Coronary artery (tissue), 2 donors: ENCODE data around the gene CDH4.

Experiments
- DNase-seq: peaks from one replicate; pipeline ENCODE4 v3.0.0-alpha.2; 2017; ENCODE audit warnings: low spot score
- H3K27ac ChIP-seq, 2 donors: fragments of 200-600 bp; sonication (generic); one replicate each; pipeline ENCODE4 v1.5.1; 2016 to 2019
- H3K4me3 ChIP-seq: fragments of 200-600 bp; sonication (generic); 2 replicates; pipeline ENCODE4 v1.5.1; 2016; ENCODE audit warnings: mild to moderate bottlenecking, moderate library complexity
- TF ChIP-seq, protein P1 (sequence below): fragments of 200-600 bp; sonication (generic); IDR thresholded peaks from one replicate; pipeline ENCODE4 v1.5.1; 2019; ENCODE audit warnings: antibody characterized with exemption

Gene CDH4

DNA sequence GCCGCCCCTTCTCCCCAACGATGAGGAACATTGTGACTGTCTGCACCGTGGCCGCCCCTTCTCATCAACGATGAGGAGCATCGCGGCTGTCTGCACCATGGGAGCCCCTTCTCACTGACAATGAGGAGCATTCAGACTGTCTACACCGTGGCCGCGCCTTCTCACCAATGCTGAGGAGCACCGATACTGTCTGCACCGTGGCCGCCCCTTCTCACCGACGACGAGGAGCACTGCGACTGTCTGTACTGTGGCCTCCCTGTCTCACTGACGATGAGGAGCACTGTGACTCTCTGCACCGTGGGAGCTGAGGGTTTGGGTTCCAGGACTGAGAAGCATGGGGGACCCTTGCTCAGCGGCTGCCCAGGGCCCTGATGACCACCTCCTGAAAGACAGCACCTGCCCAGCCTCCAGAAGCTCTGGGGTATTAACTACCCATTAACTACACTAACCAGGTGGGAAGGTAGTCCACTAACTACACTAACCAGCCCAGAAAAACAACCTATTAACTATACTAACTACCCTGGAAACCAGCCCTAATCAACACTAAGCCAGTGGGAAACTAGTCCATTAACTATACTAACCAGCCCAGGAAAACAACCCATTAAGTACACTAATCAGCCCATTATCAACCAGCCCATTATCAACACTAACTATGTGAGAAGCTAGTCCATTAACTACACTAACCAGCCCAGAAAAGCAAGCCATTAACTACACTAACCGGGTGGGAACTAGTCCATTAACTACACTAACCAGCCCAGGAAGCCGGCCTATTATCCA lies 696.7 kb downstream of the CDH4 start:
- H3K4me3 ChIP-seq = no peak overlapping the region
- no peak overlapping the region for H3K27ac ChIP-seq
- TF ChIP-seq, protein P1, sequence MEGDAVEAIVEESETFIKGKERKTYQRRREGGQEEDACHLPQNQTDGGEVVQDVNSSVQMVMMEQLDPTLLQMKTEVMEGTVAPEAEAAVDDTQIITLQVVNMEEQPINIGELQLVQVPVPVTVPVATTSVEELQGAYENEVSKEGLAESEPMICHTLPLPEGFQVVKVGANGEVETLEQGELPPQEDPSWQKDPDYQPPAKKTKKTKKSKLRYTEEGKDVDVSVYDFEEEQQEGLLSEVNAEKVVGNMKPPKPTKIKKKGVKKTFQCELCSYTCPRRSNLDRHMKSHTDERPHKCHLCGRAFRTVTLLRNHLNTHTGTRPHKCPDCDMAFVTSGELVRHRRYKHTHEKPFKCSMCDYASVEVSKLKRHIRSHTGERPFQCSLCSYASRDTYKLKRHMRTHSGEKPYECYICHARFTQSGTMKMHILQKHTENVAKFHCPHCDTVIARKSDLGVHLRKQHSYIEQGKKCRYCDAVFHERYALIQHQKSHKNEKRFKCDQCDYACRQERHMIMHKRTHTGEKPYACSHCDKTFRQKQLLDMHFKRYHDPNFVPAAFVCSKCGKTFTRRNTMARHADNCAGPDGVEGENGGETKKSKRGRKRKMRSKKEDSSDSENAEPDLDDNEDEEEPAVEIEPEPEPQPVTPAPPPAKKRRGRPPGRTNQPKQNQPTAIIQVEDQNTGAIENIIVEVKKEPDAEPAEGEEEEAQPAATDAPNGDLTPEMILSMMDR = no peak
- DNase-seq = no peak

DNA sequence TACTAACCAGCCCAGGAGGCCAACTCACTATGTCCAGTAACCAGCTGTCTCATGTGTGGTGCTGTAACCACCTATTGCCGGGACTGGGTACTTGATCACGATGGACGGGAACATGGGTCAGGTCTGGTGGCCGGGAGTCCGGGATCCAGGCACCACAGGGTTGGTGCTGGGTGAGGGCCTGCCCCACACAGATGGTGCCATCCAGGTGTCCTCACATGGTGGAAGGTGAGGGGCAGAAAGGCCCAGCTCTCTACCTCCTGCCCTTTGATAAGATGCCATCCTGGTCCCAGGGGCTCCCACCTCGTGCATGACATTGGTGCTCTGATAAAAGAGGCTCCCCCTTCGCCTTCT lies 697.3 kb downstream of the CDH4 start:
- TF ChIP-seq, protein P1 = no peak
- no peak overlapping the region for H3K27ac ChIP-seq
- no peak for DNase-seq
- H3K4me3 ChIP-seq = no peak overlapping the region

DNA sequence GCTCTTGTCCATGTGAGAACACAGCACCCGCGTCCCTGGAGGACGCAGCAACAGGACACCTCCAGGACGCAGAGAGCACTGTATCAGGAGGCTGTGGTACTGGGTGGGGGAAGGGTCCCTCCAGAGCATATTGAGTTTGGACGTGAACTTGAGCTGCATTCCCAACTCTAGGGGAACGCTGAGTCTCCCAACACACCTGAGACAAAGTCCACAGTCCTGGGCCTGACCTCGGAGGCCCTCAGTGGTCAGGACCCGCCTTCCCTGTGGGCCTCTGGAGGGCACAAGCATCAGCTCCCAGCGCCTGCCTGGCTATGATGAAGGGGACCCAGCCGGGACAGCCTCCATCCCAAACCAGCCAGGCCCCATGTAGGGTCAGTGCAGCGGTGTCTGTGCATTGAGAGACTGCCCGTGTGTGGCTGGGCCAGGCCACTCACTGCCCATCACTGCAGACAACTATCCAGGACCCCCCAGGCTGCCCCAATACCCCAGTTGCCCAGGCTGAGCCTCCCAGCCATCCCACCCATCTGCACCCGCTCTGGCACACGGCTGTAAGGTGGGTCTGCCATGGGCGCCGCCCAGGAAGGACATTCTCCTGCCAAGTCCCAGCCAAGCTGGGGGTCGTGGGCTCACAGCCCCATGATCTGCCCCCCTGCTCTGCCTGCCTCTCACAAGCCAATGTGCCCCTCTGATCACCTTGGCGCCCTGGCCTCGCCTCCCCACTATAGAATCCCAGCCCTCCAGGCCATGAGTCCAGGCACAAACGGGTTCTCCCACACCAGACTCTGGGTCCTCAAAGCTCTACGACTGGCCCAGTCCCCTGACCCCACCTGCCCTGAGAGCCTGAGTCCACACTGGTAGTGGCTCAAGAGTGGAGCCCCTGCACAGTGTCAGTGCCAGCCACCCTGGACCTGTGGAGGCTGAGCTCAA lies 697.9 kb downstream of the CDH4 start:
- Histone ChIP-seq H3K4me3 (no peak overlapping the region), H3K27ac (no peak overlapping the region)
- TF ChIP-seq, protein P1 = no peak
- DNase-seq = no peak

DNA sequence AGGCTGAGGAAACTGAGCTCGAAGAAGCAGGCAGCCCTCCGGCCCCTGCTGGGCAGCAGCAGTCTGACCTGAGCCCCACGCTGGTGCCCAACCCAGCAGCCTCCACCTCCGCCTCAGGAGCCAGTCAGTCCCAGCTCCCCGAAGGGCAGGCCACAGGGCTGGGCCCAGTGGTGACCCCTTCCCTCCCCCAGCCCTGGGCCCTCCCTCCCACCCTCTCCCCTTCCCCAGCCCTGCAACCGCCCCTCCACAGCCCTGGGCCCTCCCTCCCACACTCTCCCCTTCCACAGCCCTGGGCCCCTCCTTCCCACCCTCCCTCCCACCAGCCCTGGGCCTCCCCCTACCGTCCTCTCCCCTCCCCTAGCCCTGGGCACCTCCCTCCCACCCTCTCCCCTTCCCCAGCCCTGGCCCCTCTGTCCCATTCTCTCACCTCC lies 698.6 kb downstream of the CDH4 start:
- Histone ChIP-seq H3K27ac (no peak overlapping the region), H3K4me3 (no peak overlapping the region)
- TF ChIP-seq, protein P1 = no peak
- DNase-seq = no peak

DNA sequence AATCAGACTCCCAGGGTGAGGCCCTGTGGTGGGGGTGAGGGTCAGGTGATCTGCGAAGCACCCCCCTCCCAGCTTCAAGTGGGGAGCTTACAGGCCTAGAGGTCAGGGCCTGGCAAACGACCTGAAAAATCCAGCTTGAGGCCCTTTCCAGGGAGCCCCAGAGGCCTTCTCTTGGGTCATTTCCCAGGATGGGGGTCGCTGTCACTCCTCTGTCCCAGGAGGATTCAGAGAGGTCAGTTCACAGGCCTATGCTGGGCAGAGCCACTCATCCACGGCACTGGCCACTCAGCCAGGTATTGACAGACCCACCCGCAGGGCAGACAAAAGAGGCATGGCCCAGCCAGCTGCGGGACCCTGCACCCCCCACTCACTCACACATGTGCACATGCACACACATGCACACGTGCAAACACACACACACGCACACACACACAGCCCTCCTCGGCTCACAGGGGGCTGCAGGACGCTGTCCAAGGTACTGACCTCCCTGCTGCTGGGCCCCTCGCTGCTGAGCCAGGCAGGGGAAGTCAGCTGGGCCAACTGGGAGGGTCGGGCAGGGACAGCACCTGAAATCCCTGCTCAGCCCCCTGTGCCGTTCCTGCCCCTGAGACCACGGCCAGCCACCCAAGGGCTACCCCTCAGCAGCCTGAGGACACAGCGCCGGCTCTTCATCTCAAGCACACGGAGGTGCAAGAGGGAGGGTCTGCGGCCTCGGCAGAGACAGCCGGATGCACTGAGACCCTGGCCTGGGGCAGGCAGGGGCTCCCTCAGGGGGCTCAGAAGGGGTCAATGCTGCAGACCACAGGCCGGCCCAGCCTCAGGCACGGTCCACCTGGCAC lies 699.9 kb downstream of the CDH4 start:
- no peak for DNase-seq
- Histone ChIP-seq H3K4me3 (no peak overlapping the region), H3K27ac (no peak overlapping the region)
- TF ChIP-seq, protein P1 = no peak

- Histone ChIP-seq H3K27ac (no peak overlapping the region), H3K4me3 (no peak overlapping the region)
- DNase-seq = no peak
- TF ChIP-seq, protein P1 = no peak
Measured at GRCh38 chr20:61953037-61954021, 701.3 kb downstream of the CDH4 start.
